ENCODE results near the gene SPART.
"Not testable (repeated sequence)": the region's sequence is repeated elsewhere in the genome, so short reads cannot be mapped to it uniquely, and the experiment has no call there.

SPART gene

DNA sequence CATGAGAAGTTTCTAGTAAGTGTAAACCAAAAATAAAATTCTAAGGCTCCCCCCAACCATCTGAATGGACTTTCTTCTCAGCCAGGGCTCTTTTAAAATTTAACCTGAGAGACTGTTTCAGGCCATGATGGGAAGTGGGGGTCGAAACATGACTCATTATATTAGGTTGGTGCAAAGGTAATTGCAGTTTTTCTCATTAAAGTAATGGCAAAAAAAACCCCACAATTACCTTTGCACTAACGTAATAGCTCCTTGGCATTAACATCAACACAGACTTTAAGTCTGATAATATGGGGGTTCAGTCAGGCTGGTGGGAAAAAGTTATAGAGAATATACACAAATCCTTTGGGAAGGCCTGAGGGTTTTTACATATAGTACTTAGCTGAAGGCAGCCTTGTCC is 9.4 kb upstream of the SPART start:
- DNase-seq (ENCODE audit: low spot score) (no peak), FAIRE-seq (no peak)

DNA sequence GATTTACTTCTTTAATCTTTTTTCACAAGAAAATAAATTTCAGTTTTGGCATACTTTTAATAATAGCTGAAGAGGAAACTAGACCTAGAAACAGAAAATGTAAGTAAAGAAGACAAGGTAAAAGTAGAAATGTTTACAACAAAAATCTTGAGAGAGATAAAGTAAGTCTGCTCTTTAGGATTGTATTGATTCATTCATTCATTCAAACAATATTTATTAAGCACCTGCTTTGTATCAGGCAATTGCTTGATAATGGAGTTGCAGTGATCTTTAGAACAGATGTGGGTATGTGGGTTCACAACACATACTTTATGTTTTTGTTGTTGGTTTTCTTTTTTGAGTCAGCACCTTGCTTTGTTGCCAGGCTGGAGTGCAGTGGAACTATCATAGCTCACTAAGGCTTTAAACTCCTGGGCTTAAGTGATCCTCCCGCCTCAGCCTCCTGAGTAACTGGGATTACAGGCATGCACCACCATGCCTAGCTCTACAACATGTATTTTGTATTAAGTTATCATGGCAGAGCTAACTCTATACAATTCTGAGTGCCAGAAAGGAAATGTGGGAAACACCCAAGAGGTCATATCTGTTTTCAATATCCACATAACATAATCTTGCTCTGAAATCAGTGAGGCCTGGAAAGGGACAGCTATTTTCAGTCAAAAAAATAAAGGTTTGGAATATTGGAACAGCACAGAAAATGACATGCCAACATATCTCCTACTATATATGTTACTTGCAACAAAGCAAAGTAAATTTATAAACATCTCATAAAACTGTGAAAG is 8.8 kb upstream of the SPART start:
- DNase-seq (ENCODE audit: low spot score): no peak
- no peak for FAIRE-seq

DNA sequence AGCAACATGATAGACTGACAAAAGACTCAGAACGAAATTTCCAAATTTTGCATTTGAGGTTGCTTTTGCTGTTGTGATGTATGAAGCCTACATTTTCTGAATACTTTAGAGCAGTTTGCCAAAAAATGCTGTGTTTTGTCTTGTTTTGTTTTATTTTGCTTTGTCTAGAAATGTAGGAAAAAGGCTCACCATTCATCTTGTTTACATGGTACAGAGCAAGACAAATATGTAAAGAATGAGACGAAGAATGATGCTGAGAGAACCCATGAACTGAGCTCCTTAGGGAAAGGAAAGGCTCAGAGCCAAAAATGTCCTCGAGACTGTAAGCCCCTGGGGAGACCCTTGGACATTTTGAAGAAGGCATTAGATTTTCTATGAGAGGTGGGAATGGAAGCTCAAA is 6.8 kb upstream of the SPART start:
- FAIRE-seq (no peak), DNase-seq (ENCODE audit: low spot score) (no peak)

DNA sequence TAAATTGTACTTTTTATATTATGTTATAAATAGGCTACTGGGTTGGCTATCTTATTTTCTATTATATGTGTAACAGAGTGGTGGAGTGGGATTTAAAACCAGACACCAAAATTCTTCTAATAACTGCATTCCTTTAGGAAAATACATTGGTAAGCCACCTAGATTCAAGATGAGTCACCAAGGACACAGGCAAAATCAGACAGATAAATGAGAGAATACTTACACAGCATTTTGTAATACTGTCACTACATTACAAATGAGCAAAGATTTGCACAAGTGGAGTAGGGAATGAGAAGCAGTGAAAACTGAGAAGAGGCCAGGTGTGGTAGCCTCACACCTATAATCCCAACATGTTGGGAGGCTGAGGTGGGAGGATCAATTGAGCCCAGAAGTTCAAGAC is 6.2 kb upstream of the SPART start:
- FAIRE-seq (no peak), DNase-seq (ENCODE audit: low spot score) (no peak)

DNA sequence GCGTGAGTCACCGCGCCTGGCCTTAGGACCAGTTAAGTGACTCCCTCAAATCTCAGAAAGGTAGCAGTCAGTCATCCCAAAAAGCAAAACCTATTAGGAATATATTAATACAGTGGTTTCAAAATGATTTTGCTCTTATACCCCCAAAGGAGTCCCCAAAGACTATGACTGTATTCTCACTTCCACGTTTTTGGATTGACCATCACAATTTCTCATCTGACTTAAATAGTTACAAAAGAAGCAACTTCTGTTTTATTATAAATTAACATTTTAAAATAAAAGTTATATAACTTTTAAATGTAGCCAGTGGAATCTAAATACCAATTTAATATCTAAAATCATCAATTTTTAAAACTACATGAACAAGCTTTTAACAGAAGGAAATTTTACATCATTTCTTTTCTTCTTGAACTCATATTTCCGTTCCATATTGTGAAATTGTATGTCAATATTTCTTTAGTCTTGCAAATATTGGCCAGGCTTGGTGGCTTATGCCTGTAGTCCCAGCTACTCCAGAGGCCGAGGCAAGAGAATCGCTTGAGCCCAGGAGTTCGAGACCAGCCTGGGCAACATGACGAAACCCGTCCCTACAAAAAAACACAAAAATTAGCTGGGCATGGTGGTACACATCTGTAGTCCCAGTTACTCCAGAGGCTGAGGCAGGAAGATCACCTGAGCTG is 1.5 kb upstream of the SPART start:
- DNase-seq (ENCODE audit: low spot score) (no peak), FAIRE-seq (no peak)

DNA sequence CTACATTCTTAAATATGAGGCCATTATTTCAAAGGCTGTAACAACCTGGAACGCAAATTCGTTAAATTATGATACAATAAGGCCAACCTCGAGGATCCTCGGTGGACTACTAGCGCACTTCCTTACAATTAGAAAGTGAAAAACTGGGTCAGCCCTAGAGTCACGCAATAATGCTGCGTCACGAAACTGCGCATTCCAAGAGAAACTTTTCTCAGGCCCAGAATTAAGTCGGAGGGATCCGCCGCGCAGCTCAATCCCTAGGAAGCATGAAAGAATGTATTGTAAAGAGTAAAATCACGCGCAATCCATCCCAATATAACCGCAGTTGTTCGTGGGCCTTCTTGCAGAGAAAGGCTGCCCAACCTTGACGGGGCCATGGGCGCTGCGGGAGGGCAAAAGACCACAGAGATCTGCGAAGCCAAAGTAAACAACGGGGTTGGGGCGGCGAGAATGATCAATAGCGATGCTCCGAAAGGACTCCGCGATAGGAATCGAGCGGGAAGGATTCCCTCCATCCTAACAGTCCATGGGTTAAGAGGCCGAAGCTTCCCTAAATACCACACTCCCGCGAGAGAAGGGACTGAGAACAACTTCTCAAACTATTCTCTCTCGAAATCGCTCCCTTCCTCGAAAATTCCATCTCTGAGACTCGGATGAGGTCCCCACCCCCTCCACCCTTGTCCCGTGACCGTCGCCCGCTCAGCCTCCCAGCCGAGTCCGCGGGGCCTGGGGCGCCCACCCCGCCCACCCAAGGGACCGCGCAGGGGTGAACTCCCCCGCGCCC is 564 bp downstream of the SPART start:
- no peak for FAIRE-seq
- peak; percentile 26 for DNase-seq (ENCODE audit: low spot score)

DNA sequence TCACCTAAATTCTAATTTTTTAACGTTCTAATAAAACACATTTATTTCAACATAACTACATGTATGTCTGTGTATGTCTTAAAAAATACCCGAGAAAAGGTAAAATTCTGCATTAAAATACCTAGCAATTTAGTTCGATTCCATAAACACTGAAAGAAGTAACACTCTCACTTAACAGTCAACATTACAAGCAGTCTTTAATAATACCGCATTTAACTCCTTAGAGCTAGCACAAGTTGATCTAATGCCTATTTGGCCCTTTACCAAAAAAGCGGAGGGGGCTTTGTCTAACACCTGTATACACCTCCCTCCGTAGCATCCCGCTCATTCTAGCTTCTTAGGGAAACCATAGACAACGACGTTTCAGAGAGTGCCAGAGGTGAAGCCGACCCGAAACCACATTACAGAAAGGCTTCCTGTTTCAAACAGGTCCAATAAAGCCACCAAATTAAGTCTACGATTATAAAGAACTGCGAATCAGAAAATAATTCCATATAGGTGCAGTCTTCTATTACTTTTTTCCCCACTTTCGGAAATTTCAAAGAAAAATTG is 1.2 kb downstream of the SPART start:
- FAIRE-seq: no peak

DNA sequence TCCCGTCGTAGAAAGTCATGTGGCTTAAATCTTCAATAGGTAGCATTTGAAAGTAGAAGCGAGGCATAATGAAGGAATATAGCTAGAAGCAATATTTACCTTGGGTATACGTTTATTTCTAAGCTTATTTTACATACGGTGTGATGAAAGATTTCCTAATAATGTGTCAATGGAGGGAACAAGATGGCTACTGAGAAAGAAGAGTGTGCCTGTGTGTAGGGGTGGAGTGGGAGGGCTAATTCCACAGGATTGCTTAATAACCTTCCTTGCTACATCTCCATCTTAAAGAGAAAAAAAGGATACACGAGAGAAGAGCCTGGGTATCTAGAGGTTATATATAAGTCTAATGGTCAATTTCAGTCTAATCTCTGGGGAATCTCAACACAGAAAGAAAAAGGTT is 2.0 kb downstream of the SPART start:
- no peak for DNase-seq (ENCODE audit: low spot score)
- no peak for FAIRE-seq

More for the DNA sequence above, 1.2 kb downstream of the SPART start:
- DNase-seq (ENCODE audit: low spot score): no peak

DNA sequence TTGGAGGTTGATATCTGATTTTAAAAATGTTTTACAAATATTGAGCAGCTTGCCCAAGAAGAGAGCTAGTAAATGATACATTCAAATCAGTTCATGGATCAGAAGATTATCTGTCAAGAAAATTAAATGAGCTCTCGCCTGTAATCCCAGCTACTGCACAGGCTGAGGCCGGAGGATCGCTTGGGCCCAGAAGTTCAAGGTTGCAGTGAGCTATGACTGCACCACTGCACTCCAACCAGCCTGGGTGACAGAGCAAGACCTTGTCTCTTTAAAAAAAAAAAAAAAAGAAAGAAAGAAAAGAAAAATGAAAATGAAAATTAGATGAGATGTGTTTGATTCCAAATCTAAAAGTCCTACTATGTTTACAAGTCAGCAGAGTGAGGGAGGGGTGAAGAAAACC is 2.4 kb downstream of the SPART start:
- DNase-seq (ENCODE audit: low spot score) (no peak), FAIRE-seq (no peak)

DNA sequence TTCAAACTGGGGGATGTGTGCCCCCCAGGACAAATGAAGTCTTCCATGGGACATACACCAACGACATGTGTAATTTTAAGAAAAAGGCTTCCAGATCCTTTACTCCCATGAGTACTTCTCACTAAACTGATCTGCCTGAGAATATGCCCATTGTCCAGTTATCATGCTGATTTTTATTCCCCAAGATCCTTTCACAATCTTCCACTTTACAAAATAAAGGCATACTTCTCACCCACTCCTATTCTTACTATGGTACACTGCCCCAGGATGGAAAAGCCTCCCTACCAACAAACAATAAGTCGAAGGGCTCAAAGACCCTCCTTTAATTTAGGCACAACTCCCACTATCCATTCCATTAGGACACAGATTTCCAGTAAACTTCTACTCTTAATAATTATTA is 3.5 kb downstream of the SPART start:
- DNase-seq (ENCODE audit: low spot score) (no peak), FAIRE-seq (no peak)

DNA sequence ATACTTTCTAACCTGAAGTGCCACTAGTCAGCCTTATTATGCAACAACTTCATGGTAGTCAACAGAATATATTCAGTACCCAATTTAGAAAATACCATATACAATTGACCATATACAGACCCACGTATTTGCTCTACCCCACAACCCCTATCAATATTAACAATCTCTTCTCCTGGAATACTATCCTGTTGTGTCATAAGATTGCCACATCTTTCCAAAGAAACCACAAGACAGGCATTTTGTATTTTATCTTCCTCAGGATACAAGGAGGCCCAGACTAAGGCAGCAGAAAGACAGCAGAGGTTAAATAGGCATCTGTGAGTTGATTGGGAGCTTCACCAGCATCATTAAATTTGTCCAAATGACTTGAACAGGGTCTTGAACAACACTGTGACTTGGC is 4.5 kb downstream of the SPART start:
- no peak for DNase-seq (ENCODE audit: low spot score)
- FAIRE-seq: no peak

DNA sequence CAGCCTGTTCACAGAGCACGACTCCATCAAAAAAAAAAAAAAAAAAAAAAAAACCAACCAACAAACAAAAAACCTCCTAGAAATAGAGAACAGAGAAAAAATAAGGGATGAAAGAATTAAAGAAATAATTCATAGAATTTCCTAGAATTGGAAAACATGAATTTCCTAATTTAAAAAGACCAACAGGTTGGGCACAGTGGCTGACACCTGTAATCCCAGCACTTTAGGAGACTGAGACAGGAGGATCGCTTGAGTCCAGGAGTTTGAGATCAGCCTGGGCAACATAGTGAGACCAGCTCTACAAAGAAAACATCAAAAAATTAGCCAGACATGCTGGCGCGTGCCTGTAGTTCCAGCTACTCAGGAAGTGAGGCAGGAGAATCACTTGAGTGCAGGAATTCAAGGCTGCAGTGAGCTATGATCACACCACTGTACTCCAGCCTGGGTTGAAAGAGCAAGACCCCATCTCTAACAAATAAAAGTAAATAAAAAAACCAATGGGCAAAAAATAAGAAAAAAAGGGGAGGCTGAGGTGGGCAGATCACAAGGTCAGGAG is 6.5 kb downstream of the SPART start:
- DNase-seq (ENCODE audit: low spot score) (no peak), FAIRE-seq (no peak)

DNA sequence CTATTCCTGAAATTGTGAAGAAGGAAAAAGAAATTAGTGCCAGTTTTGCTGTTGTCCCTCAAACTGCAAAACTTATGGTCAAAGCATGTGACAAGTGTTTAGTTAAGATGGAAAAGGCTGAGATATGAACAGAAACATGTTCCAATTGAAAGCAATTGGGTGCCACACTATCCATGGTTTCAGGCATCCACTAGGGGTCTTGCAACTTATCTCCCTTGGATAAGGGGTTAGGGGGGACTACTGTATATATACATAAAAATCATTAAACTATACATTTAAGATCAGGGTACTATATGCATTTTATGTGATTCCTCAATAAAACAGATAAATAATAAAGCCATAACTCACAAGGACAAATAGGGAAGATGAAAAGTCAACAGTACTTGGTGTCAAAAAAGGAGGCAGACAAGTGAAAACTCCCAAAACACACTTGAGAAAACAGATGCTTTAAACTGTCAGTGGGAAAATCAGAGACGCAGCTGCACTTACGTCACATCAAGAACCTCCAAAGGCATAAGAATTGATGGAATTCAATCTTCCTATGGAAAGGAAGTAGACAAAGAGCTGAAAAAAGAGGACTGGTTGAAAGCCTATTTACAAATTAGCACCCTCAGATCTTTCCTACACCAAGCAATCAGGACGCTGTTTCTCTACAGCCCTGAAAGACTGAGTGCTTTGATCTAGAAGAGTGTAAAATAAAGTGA is 8.1 kb downstream of the SPART start:
- FAIRE-seq: no peak
- no peak for DNase-seq (ENCODE audit: low spot score)

DNA sequence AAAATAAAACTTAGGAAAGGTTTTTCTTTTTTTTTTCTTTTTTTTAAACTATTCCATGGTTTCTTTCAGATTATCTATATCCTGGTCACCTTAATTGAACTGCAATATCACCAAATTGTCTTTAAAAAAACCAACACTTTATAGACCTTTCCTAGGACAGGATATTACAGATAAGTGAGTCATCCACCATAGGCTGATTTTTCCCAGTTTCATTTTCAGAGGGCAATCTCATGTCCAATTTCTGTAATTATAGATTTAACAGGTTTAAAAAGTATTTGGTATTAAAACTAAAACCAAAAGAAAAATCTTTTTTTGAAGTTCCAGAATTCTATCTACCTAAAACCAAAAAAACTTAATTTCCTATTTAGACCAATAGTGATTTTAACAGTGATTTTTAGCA is 13.2 kb downstream of the SPART start:
- DNase-seq (ENCODE audit: low spot score) (peak; percentile 4), FAIRE-seq (no peak)

DNA sequence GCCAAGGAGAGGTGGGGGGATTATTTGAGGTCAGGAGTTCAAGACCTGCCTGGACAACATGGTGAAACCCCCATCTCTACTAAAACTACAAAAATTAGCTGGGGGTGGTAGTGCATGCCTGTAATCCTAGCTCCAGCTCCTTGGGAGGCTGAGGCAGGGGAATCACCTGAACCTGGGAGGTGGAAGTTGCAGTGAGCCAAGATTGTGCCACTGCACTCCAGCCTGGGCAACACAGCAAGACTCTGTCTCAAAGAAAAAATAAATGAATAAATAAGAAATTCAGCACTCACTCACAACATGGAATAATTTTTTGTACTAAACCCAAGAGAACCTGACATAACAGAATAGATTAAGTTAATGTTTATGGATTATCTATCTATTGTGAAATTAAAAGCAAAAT is 13.9 kb downstream of the SPART start:
- not testable (repeated sequence) for DNase-seq (ENCODE audit: low spot score); FAIRE-seq

DNA sequence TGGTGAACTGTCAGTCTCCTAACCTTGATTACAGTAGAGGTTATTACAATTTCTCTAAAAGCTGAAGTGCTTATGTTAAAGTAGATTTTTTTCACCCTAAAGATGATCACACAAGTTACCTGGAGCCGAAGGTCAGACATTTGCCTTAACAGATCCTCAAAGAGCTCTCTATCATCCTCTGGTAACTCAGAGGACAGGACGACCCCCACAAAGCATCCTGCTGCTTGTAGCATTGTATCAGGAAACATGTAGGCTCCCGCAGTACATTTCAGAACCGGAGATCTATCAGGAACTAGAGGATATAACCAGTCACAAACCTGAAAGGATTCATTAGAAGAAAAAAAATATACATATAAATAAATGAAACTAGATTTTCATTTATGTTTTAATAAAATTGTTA is 14.9 kb downstream of the SPART start:
- FAIRE-seq: no peak
- DNase-seq (ENCODE audit: low spot score): no peak

DNA sequence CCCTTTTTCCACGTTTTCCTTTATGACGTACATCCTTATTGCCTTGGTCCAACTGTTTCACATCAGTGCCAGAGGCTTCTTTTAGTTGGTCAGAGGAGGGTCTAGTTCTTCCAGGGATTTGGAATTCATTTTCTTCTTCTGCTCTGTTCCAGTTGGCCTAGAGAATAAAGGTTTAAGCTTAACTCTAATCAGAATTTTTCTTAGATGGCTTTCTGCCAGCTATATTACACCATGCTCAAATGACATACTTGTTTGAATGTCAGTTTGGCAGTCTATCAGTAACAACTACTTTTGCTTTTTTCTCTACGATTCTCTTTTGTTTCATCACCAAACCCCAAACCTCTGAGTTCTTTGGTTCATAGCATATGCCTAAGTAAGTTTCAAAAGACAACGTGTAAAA is 16.8 kb downstream of the SPART start:
- no peak for FAIRE-seq
- no peak for DNase-seq (ENCODE audit: low spot score)

DNA sequence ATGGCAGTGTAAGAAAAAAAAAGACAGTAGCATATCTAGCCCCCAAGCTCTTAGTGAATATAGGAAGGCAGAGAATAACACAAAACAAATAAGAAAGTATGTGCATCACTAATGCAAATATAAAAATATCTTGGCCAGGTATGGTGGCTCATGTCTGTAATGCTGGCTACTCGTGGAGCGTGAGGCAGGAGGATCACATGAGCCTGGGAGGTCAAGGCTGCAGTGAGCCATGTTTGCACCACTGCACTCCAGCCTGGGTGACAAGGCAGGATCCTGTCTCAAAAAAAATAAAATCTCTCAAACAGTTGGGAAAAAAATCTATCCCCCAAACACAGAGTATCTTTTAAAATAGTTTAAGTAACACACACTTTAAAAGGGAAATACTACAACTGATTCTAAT is 17.4 kb downstream of the SPART start:
- FAIRE-seq (no peak), DNase-seq (ENCODE audit: low spot score) (no peak)

DNA sequence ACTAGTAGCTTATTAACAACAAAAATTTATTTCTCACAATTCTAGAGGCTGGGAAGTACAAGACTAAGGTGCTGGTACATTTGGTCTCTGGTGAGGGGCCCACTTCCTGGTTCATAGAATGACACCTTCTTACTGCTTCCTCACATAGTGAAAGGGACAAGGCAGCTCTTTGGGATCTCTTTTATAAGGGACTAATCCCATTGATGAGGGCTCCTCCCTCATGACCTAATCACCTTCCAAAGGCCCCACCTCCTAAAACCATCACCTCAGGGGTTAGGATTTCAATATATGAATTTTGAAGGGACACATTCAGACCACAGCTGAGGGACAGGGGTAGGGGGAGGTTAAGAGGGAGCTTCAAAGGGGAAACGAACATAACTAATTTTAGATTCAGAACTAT is 20.3 kb downstream of the SPART start:
- FAIRE-seq (no peak), DNase-seq (ENCODE audit: low spot score) (no peak)

DNA sequence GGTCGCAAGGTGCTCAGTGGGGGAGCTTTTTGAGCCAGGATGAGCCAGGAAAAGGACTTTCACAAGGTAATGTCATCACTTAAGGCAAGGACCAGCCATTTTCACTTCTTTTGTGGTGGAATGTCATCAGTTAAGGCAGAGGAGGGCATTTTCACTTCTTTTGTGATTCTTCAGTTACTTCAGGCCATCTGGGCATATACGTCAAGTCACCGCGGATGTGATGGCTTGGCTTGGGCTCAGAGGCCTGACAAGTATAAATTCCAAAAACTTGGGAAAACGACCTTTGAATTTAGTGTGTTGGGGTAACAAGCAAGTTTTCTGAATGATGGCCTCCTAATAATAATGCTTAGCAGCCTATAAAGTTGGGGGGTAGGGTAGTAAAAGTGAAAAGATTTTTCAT is 21.3 kb downstream of the SPART start:
- not testable (repeated sequence) for DNase-seq (ENCODE audit: low spot score); FAIRE-seq

DNA sequence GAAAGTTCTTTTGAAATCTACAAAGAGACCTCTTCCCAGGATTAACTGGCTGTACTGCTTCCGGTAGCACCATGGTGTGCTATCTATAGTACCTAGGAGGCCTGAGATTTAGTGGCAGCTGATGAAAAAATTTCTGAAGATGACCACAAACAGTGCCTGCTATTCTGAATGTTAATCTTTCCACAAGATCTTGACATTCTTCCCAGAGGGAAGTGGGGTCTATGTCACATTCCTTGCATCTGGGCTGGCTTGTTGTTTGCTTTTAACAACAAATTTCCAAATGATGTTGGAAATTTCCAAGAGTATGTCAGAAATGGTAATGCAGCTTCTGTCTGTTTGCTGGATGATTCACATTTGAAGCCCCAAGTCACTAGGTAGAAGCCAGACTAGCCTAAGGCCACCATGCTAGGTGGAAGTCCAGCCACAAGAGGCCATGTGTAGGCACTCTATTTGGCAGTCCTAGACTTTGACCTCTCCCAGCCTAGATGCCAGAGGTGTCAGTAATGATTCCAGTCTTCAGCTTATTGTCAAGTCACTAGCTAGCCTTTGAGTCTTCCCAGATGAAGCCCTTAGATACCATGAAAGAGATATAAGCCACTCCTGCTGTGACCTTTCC is 22.1 kb downstream of the SPART start:
- FAIRE-seq (no peak), DNase-seq (ENCODE audit: low spot score) (no peak)
